ELF-1 (cell line): Measurements from ENCODE around the gene DCLK2.

ENCODE experiments used
- DNase-seq: peaks from one replicate; pipeline ENCODE4 v3.0.0-alpha.2; 2016; ENCODE audit warnings: low read depth, low spot score

DCLK2 gene

GRCh38 chr4:150117629-150118028, 39.4 kb downstream of the DCLK2 start:
- DNase-seq, result no peak

- no peak for DNase-seq
These were observed 41.2 kb downstream of the DCLK2 start for GRCh38 chr4:150119492-150119891.

GRCh38 chr4:150123087-150123486, 44.8 kb downstream of the DCLK2 start:
- DNase-seq, result no peak

- DNase-seq, result no peak
These were observed 45.8 kb downstream of the DCLK2 start for GRCh38 chr4:150123796-150124677.

GRCh38 chr4:150126201-150126863, 48.1 kb downstream of the DCLK2 start:
- DNase-seq, result no peak

- no peak for DNase-seq
These were observed 48.6 kb downstream of the DCLK2 start for GRCh38 chr4:150126864-150127203.

- DNase-seq, result no peak
These were observed 49.5 kb downstream of the DCLK2 start for GRCh38 chr4:150127757-150128156.

GRCh38 chr4:150130933-150131332, 52.7 kb downstream of the DCLK2 start:
- no peak for DNase-seq

GRCh38 chr4:150131581-150132228, 53.5 kb downstream of the DCLK2 start:
- DNase-seq, result no peak

GRCh38 chr4:150133605-150134004, 55.4 kb downstream of the DCLK2 start:
- DNase-seq, result no peak

GRCh38 chr4:150135134-150135772, 57.0 kb downstream of the DCLK2 start:
- DNase-seq, result no peak

- DNase-seq, result no peak
These were observed 57.8 kb downstream of the DCLK2 start for GRCh38 chr4:150136036-150136435.

- DNase-seq, result no peak
These were observed 58.2 kb downstream of the DCLK2 start for GRCh38 chr4:150136481-150136880.

GRCh38 chr4:150139297-150139865, 61.1 kb downstream of the DCLK2 start:
- DNase-seq, result no peak

GRCh38 chr4:150140774-150141400, 62.6 kb downstream of the DCLK2 start:
- no peak for DNase-seq

- DNase-seq, result no peak
These were observed 63.5 kb downstream of the DCLK2 start for GRCh38 chr4:150141756-150142155.

GRCh38 chr4:150142831-150143230, 64.6 kb downstream of the DCLK2 start:
- no peak for DNase-seq

GRCh38 chr4:150145090-150145945, 67.1 kb downstream of the DCLK2 start:
- no peak for DNase-seq

GRCh38 chr4:150145946-150146340, 67.7 kb downstream of the DCLK2 start:
- no peak for DNase-seq

GRCh38 chr4:150149381-150149780, 71.1 kb downstream of the DCLK2 start:
- no peak for DNase-seq
